Epidermal melanocyte (primary cell): ENCODE results near the gene SLC4A8.
A peak's percentile ranks its signal among the peaks of the same experiment; 100 is the strongest.

Source experiments
- DNase-seq: peaks from one replicate; pipeline ENCODE4 v3.0.0; 2011; ENCODE audit warnings: low spot score; ENCODE audit not compliant: insufficient read length

SLC4A8 gene

GRCh38 chr12:51525518-51525917, 100.9 kb downstream of the SLC4A8 start:
- DNase-seq: no peak

GRCh38 chr12:51527966-51528365, 103.3 kb downstream of the SLC4A8 start:
- no peak for DNase-seq

- DNase-seq: no peak
These were observed 104.4 kb downstream of the SLC4A8 start for GRCh38 chr12:51528852-51529650.

DNA sequence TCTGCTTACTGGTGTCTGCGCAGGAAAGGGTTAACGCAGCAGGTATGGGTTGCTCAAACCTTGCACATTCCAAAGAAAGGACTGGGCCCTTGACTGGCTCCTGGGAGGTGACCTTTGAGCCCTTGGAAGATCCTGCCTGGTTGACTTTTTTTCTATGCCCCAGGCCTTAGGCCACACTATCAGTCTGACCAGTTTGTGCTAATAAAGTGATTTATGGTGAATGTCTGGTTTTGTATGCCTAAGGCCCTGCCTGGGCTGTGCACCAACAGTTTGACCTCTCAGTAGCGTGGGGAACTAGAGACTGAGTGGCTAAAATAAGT, 105.0 kb downstream of the SLC4A8 start:
- no peak for DNase-seq

GRCh38 chr12:51530208-51530607, 105.6 kb downstream of the SLC4A8 start:
- DNase-seq: no peak

GRCh38 chr12:51531284-51531977, 106.8 kb downstream of the SLC4A8 start:
- DNase-seq: no peak

- peak; percentile 76 for DNase-seq
These were observed 107.4 kb downstream of the SLC4A8 start for GRCh38 chr12:51531978-51532497.

- no peak for DNase-seq
These were observed 109.2 kb downstream of the SLC4A8 start for GRCh38 chr12:51533799-51534198.

GRCh38 chr12:51534216-51535074, 109.8 kb downstream of the SLC4A8 start:
- no peak for DNase-seq

- no peak for DNase-seq
These were observed 111.5 kb downstream of the SLC4A8 start for GRCh38 chr12:51536159-51536558.

- DNase-seq: no peak
These were observed 113.5 kb downstream of the SLC4A8 start for GRCh38 chr12:51538149-51538548.

DNA sequence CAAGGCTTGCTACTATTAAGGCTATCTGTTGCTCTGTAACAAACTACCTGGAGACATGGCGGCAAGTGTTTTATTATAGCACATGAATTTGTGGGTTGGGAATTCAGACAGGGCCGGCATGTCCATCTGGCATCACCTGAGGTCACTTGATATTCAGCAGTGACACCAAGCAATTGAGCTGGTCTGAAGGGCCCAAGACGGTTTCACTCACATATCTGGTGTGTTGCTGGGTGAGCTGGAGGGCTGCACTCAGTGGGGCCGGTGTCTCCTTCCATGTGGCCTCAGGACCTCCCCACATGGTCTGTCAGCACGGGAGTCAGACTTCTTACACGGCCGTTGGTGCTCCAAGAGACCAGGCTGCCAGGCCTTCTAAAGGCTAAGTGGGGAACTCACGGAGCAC, 114.0 kb downstream of the SLC4A8 start:
- DNase-seq: no peak

- no peak for DNase-seq
These were observed 116.4 kb downstream of the SLC4A8 start for GRCh38 chr12:51540996-51541395.

- DNase-seq: no peak
These were observed 121.5 kb downstream of the SLC4A8 start for GRCh38 chr12:51546097-51546496.

DNA sequence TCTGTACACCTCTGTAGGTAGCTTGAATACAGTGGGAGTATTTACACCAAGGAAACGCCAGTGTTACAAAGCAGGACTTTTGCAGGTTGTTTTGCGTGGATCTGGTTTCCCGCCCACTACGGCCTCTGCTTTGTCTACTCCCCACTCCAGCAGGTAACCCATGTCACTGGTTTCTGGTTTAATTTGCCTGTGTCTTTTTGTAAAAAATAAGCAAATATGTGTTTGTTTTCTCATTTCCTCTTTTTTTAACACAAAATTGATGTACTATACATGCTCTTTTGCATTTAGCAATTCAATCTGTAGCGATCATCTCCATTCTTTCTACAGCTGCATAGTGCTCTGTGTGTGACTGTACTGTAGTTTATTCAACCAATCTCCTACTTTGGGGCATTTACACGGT, 123.0 kb downstream of the SLC4A8 start:
- no peak for DNase-seq

GRCh38 chr12:51548241-51548640, 123.6 kb downstream of the SLC4A8 start:
- no peak for DNase-seq

DNA sequence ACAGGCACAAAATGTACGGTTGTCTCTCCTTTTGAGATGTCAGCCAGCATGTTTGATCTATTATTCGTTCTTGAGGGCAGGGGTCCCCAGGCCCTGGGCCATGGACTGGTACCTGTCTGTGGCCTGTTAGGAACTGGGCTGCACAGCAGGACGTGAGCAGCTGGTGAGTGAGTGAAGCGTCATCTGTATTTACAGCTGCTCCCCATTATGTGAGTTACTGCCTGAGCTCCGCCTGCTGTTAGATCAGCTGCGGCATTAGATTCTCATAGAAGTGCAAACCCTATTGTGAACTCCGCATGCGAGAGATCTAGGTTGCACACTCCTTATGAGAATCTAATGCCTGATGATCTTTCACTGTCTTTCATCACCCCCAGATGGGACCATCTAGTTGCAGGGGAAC, 125.0 kb downstream of the SLC4A8 start:
- DNase-seq: no peak
